NCI-H2196 (cell line): ENCODE data around the gene PROCA1.
"Not testable (repeated sequence)": the region's sequence is repeated elsewhere in the genome, so short reads cannot be mapped to it uniquely, and the experiment has no call there.

Experiments used
- DNase-seq: peaks from one replicate; lab custom pipeline; 2025; ENCODE audit not compliant: unreplicated experiment; lab: John Stamatoyannopoulos, UW

Gene PROCA1

DNA sequence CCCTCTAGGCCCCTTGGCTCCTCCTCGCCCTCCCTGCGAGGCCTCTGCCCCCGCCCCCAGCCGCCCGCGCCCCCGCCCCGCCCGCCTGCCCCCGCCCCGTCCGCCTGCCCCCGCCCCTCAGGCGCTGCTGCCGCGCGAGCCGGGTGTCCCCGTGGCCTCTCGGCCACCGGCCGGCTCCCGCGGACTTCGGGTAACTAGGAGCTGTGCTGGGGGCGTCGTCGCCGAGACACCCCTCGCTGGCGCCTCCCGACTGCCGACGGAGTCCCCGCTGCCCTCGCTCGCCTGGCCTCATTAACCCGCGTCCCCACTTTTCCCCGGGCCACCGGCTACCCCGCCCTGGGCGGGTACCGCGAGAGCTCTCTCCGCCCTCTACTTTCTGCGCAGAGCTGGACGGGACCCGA is 14.5 kb upstream of the PROCA1 start, which contains the start of gene TLCD1:
TSS of gene TLCD1 (minus strand) at position 8 of the 401 bp plus-strand sequence. CDS start 136 bp downstream, outside the sequence.
- peak; percentile 48 for DNase-seq

DNA sequence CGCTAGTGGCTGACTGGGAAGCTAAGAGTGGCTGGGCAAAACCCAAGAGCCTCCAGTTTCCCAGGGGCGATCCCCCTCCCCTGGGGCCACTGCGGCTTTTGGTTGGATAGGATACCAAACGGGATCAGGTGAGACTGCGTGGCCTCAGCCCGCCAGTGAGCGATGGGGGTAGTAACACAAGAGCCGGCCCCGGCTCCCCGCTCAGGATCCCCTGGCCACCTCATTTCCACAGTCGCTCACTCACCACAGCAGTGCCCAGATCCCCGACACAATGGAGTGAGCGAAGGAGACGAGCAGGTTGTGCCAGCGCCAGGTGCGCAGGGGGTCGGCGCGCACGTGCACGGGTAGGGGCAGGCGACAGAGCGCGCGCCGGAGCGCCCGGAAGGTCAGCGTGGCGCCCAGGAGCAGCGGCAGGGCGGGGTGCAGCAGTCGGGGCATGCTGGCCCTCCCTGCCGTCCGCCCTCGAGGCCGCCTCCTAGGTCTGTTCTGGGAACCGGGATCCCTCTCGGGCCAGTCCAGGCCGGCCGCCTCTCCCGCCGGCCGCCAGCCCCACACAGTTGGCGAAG is 14.1 kb upstream of the PROCA1 start:
- peak; percentile 75 for DNase-seq

DNA sequence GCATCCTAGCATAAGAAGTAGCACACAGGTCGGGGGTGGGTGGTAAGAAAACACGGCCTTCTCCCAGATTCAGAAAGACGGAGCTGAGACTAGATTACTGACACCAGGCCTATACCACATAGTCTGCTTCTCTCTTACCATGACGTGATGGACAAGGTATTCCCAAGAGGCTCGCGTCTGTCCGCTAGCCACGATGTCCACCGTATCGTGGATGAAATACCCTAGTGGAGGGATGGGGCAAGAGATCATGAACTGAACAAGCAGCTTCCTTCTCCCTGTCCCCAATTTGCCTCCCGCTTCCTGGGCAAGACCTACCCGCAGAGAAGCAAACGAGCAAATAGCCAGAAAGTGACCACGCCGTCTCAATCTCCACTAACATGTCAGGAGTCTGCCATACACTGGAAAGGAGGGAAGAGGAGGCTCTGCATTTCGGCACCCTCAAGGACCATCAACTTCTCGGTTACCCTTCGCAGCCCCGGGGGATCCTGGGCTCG is 13.5 kb upstream of the PROCA1 start:
- DNase-seq: no peak

DNA sequence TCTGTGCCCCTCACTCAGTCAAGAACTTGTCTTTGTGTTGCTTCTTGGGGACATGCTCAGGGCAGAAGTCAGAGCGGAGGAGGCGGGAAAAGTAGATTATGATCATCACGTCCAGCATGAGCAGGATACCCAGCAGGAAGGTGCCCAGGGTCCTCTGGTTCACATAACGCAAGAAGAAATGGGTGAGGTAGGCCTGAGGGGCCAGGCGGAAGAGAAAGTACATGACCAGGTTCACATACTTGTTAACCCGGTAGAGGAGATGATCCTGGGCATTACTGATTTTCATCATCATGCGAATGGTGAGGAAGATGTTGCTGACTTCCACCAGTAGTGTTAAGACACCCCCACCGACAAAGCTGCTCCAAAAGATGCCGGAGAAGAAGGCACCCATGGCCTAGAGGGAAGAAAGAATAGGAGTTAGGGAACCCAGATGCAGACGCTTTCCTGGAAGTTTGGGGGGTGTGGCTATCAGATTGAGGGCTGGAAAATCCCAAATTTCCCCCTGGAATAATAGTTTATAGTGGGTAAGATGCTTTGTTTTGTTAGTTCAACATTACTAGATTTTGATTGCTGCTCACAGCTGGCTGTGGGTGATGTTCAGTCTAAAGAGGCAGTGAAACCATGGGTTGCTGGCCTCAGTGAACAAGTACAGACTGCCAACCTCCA is 12.9 kb upstream of the PROCA1 start:
- no peak for DNase-seq

DNA sequence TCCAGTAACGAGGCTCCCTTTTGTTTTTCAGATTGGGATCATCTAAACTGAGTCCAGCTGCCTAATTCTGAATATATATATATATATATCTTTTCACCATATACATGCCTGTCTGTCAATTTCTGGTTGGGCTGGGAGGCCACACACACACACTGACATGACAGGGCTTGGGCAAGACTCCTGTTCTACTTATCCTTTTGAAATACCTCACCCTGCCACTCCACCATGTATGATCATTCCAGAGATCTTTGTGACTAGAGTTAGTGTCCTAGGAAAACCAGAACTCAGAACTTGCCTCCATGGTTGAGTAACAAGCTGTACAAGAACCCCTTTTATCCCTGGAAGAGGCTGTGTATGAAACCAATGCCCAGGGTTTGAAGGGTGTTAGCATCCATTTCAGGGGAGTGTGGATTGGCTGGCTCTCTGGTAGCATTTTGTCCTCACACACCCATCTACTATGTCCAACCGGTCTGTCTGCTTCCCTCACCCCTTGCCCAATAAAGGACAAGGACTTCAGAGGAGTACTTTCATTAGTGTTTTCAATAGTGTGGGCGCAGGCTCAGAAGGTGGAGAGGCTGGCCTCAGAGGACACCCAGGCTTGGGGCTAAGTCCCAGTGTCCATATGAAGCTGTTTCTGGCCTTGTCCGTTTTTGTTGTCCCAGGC is 12.3 kb upstream of the PROCA1 start:
- not testable (repeated sequence) for DNase-seq

GRCh38 chr17:28723159-28723835 is 11.6 kb upstream of the PROCA1 start:
- DNase-seq: no peak

- DNase-seq: no peak
Observed at GRCh38 chr17:28722417-28723158, 10.9 kb upstream of the PROCA1 start.

DNA sequence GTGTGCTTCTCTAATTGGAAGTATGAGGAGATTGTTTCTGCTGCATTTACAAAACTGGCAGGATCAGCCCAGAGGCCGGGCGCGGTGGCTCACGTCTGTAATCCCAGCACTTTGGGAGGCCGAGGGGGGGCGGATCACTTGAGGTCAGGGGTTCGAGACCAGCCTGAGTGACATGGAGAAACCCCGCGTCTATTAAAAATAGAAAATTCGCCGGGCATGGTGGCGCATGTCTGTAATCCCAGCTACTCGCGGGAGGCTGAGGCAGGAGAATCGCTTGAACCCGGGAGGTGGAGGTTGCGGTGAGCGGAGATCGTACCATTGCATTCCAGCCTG is 9.3 kb upstream of the PROCA1 start:
- not testable (repeated sequence) for DNase-seq

DNA sequence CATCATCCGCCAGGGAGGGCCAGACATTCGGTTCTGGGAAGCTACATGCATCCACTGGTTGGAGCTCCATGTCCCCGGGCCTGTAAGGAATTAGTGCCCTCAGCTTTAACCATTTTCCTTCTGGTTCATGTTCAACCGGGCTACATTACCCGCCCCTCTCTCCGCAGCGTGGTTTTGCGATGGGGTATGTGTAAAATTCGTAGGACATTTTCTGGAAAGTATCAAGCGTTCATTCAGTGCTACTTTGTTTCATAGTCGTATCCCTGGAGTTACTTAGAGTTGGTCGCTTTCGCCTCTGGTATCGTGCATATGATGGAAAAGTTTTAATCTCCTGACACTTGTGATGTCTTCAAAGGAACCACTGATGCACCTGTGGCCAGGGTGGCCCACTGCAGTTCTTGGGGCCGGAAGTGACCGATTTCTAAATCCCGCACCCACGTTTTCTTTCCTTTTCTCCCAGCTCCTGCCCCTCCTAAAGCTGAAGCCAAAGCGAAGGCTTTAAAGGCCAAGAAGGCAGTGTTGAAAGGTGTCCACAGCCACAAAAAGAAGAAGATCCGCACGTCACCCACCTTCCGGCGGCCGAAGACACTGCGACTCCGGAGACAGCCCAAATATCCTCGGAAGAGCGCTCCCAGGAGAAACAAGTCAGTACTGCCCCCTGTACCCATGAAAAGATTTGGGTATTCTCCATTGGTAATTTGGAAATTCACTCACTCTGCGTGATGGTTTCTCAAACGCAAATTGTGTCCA is 8.7 kb upstream of the PROCA1 start:
- DNase-seq: no peak

DNA sequence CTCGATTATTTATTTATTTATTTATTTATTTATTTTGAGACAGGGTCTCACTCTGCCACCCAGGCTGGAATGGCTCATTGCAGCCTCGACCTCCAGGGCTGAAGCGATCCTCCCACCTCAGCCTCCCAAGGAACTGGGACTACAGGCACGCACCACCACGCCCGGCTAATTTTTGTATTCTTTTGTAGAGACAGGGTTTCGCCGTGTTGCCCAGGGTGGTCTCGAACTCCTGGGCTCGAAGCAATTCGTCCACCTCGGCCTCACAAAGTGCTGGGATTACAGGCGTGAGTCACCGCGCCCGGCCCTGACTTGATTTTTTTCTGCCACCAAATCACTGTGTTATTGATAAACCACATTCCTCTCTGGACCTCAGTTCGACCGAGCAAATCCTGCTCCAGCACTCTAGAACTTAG is 7.3 kb upstream of the PROCA1 start:
- no peak for DNase-seq

DNA sequence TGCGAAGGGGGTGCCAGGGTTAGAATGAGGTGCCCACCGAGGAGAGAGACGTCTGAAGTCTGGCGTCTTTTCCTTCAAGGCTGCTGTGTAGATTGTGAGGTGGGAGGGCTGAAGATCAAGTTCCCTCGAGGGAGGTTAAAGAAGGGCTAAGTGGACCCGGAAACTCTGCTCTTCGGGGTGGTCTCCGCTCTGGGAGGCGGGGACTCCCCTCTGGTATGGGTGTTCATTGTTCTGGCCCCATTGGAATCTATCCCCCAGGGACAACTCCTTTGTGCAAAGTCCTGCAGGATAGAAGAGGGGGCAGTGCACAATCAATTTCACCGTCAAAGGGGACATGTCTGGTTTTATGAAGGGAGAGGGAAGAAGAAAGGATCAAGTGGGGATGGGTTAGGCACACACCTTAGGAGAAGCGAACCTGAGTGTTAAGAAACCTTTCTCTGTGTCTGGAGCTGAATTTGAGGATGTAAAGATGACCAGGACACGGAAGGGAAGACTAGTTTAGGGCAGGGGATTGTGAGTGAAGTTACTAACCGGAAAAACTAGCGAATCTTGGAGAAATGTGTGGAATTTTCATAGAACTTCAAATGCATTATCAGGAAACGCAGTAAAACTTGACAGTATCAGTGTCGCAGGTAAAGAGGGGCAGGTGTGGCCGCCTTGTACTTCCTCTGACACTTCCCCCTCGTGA is 6.8 kb upstream of the PROCA1 start:
- no peak for DNase-seq

DNA sequence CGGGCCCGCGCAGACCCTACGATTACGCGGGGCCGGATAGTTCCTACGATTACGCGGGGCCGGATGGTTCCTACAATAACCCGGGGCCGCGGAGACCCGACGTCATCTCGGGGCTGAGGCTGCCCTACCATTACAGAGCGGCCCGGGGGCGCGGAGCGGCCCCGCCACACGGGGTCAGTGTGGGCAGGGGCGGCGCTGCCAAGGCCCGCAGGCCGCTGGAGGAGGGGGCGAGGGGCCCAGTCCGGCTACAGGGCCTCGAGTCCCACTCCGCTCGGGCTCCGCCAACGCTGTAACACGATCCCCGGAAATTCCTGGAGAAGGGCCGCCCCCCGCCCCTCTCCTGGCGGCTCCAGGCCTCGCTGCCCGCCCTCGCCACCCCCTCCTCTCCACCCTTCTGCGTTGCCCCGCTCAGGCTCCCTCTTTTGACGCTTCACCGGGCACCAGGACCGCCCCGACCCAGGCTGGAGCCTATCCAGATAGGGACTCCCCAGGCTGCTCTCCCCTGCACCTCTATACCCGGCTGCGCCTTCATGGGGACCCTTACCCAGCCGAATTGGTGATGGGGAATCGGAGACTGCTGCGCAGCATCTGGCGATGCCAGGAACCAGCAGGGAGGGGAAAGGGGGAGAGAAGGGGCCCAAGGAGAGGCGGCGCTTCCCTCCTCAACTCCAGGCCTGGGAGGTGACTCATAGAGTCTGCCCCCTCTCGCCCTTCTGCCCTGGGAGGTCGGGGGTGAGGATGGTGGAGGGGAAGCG is 6.1 kb upstream of the PROCA1 start, which contains the start of gene RAB34:
TSS of gene RAB34 (minus strand) at position 291 of the 755 bp plus-strand sequence. CDS start 602 bp downstream, outside the sequence.
- no peak for DNase-seq

GRCh38 chr17:28716740-28717577 is 5.3 kb upstream of the PROCA1 start:
- no peak for DNase-seq

- no peak for DNase-seq
Observed at GRCh38 chr17:28715217-28715616, 3.5 kb upstream of the PROCA1 start.

DNA sequence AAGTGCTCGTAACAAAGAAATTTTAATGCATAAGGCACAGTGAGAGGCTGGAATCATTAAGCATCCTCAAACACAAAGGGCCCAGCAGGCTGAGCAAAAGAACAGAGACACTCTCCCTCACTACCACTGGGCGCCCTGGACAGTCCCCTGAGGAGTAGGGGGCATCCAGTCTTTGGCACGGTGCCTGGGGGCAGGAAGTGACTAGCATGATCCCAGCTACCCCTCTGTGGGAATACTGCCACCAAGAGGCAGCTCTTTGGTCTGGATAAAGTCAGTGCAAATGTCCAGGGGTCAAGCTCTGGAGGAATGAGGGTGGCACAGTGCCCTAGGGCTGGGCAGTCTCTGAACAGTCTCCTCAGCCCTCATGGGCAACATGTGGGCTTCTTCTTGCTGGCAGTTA is 2.6 kb upstream of the PROCA1 start:
- no peak for DNase-seq

DNA sequence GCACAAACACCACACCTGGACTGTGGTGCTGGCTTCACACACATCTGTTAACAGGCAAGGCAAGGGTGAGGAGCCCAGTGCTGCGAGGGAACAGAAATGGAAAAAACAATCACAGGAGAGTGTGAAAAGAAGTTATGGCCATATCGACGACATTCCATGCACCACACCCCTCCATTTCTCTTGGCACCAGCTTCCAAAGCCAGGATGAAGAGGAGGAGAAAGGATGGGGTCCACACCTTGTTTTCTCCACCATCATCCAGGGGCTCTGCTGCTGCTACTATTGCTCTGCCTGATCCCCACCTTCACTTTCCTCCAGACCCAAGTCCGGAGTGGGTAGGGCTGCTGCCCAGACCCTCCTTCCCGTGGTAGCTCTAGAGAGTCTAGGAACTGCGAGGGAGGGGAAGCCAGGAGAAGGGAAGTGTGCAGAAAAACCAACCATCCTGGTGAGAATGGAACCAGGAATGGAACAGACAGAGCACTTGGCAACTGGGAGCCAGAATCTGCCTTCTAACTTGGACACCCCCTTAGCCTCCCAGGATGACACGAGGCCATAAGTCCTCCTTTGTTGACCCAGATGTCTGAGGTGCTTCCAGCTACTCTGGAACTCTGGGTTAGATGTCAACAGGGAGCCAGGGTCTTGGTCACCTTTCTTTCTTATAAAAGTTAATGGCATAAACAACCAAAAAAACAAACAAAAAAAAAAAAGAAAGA is 1.2 kb upstream of the PROCA1 start:
- no peak for DNase-seq

GRCh38 chr17:28712032-28712704 is 480 bp upstream of the PROCA1 start:
- no peak for DNase-seq
